ENCODE results near the gene RIGI.
"Not testable (repeated sequence)": the region's sequence is repeated elsewhere in the genome, so short reads cannot be mapped to it uniquely, and the experiment has no call there.

- TF ChIP-seq CTCF, POLR2A (IDR thresholded peaks at IDR 0.05): not testable (repeated sequence)
Measured at GRCh38 chr9:32524558-32524891, 1.5 kb downstream of the RIGI start.

All from body of pancreas (tissue), 4 donors.